ENCODE data around the gene TMEM156.
"Not testable (repeated sequence)": the region's sequence is repeated elsewhere in the genome, so short reads cannot be mapped to it uniquely, and the experiment has no call there.

Gene TMEM156

GRCh38 chr4:39037491-39037825 is 5.2 kb upstream of the TMEM156 start:
- no peak overlapping the region for H3K4me3 ChIP-seq (ENCODE audit: low read depth, low read length)
- TF ChIP-seq CTCF (IDR thresholded peaks at IDR 0.05; ENCODE audit: low read depth, low read length, missing control alignments): no peak
- no peak for DNase-seq (ENCODE audit: low read depth)

GRCh38 chr4:39036172-39036571 is 4.0 kb upstream of the TMEM156 start:
- no peak for TF ChIP-seq CTCF (IDR thresholded peaks at IDR 0.05; ENCODE audit: low read depth, low read length, missing control alignments)
- H3K4me3 ChIP-seq (ENCODE audit: low read depth, low read length): no peak overlapping the region
- no peak for DNase-seq (ENCODE audit: low read depth)

- peak overlapping the region; percentile 63 for H3K4me3 ChIP-seq (ENCODE audit: low read depth, low read length)
- not testable (repeated sequence) for DNase-seq (ENCODE audit: low read depth)
Measured at GRCh38 chr4:39031590-39032020, 604 bp downstream of the TMEM156 start.

GRCh38 chr4:39030725-39031124 is 1.5 kb downstream of the TMEM156 start:
- DNase-seq (ENCODE audit: low read depth): no peak
- no peak for TF ChIP-seq CTCF (IDR thresholded peaks at IDR 0.05; ENCODE audit: low read depth, low read length, missing control alignments)
- H3K4me3 ChIP-seq (ENCODE audit: low read depth, low read length): peak overlapping the region; percentile 63

GRCh38 chr4:39029752-39030694 is 2.2 kb downstream of the TMEM156 start:
- peak overlapping the region; percentile 63 for H3K4me3 ChIP-seq (ENCODE audit: low read depth, low read length)
- no peak for DNase-seq (ENCODE audit: low read depth)

GRCh38 chr4:39026096-39026495 is 6.1 kb downstream of the TMEM156 start:
- H3K4me3 ChIP-seq (ENCODE audit: low read depth, low read length): no peak overlapping the region
- TF ChIP-seq CTCF (IDR thresholded peaks at IDR 0.05; ENCODE audit: low read depth, low read length, missing control alignments): no peak
- no peak for DNase-seq (ENCODE audit: low read depth)

More at GRCh38 chr4:39029752-39030694, 2.2 kb downstream of the TMEM156 start:
- peak; percentile 19 for TF ChIP-seq CTCF (IDR thresholded peaks at IDR 0.05; ENCODE audit: low read depth, low read length, missing control alignments)

GRCh38 chr4:39025552-39026085 is 6.6 kb downstream of the TMEM156 start:
- no peak for TF ChIP-seq CTCF (IDR thresholded peaks at IDR 0.05; ENCODE audit: low read depth, low read length, missing control alignments)
- no peak overlapping the region for H3K4me3 ChIP-seq (ENCODE audit: low read depth, low read length)
- no peak for DNase-seq (ENCODE audit: low read depth)

All from GM12864 (cell line).